ENCODE data around the gene POLR2L.

- TF ChIP-seq CTCF (conservative IDR thresholded peaks at IDR 0.05; ENCODE audit: low read depth, low read length) = no peak
- TF ChIP-seq EZH2 (IDR thresholded peaks at IDR 0.05; ENCODE audit: borderline replicate concordance, low read depth, low read length, poor library complexity, severe bottlenecking) = no peak
Measured at GRCh38 chr11:842370-843002, at the start of gene POLR2L, which contains the start of gene TSPAN4.

Measured in A673 (cell line).